Activated naive CD8-positive, alpha-beta T cell treated with anti-CD3 and anti-CD28 coated beads for 36 hours (primary cell): ENCODE results near the gene PARP8. TPM values are rescaled to one million over a fixed set of nuclear protein-coding genes. Genes with fewer than 3 reads are reported as not detected.

Experiments used
- DNase-seq: peaks from one replicate; pipeline ENCODE4 v3.0.0; 2021
- H3K27ac Mint-ChIP-seq: one replicate; pipeline ENCODE4 v1.8.0; 2022; ENCODE audit warnings: mild to moderate bottlenecking, moderate library complexity, mixed read lengths
- H3K27me3 Mint-ChIP-seq: one replicate; pipeline ENCODE4 v1.8.0; 2022; ENCODE audit warnings: mild to moderate bottlenecking, mixed read lengths
- H3K36me3 Mint-ChIP-seq: one replicate; pipeline ENCODE4 v1.8.0; 2021; ENCODE audit warnings: mild to moderate bottlenecking, mixed read lengths
- H3K4me1 Mint-ChIP-seq: one replicate; pipeline ENCODE4 v1.8.0; 2021; ENCODE audit warnings: mixed read lengths
- H3K4me3 Mint-ChIP-seq: one replicate; pipeline ENCODE4 v1.8.0; 2022; ENCODE audit warnings: mild to moderate bottlenecking, moderate library complexity, mixed read lengths
- H3K9me3 Mint-ChIP-seq: one replicate; pipeline ENCODE4 v1.8.0; 2022; ENCODE audit warnings: mixed read lengths
- total RNA-seq, 2 experiments: library from RNA; stranded (reverse); gene quantifications; one replicate each; pipeline ENCODE4 v1.2.3, GENCODE V29; 2021

PARP8 gene
- total RNA-seq, 2 experiments from 2014 or later: 41.0 to 43.6 TPM

DNA sequence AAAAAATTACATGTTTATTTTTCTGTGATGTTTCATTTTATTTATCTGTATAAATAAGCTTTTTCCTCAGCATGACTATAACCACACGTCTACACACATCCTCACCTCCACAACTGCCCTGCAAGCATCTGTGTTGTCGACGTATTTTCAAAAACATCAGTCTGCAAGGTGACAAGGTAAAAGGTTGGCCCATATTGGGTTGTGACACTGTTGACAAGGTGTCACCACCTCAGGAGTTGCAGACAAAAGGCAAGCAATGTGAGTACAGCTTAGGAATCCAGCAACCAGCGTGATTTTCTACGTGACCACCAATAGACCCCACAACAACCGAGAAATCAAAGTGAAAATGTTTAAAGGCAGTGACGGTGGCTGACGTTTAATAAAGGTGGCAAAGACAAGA lies 187.6 kb downstream of the PARP8 start:
- H3K27ac Mint-ChIP-seq: no peak overlapping the region
- peaks cover 6% of the 10 kb centered on the region for H3K27me3 Mint-ChIP-seq
- peaks cover 4% of the 10 kb centered on the region for H3K4me1 Mint-ChIP-seq
- no peak overlapping the region for H3K4me3 Mint-ChIP-seq
- H3K36me3 Mint-ChIP-seq: no peaks in the 10 kb centered on the region
- H3K9me3 Mint-ChIP-seq: no peaks in the 10 kb centered on the region
- no peak for DNase-seq

DNA sequence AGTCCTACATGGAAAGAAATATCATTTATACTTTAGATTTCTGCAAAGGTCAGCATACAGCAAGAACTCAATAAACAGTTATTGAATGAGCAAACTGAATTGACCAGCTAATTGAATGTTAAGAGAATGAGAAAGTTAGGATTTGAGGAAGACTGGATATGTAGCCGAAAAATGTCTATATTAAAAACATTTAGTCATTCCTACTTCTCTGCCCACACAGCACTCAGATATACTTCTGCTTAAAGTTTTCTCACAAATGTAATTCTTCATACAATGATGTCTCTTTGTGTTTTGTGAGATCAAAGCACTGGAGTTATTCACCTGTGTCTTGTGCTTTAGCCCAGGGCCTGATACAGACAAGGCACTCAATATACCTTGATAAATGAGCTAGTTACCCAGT lies 188.6 kb downstream of the PARP8 start:
- no peaks in the 10 kb centered on the region for H3K36me3 Mint-ChIP-seq
- no peak for DNase-seq
- H3K27ac Mint-ChIP-seq: no peak overlapping the region

DNA sequence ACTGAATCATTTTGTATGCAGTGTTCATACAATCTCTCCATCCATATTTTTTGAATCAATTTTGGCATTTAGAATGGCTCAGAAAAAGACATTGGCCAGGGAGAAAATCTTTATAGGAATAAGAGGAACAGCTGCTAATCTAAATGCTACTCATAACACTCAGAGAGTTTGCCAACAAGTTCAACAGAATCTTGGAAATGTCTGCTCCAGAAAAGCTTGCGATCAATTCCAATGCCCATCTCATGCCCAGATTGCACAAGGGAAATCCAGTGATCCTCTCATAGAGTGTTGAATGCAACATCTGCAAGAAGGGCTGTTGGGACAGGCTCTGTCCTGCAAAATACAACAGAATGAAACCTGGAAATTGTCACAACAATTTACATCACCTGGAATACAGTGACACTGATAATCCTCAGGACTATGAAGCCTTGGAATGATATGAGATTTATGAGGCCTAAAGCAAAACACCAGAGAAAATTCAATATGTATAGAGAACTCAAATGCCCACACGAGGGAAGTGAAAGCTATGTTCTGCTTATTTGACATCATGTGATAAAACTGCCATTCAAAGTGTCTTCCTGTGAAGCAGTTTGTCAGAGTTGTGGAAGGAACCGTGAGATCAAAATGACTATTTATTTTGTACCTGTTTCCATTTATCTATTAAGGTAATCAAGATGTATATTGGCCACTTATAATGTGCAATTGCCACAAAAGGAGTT lies 190.1 kb downstream of the PARP8 start:
- Mint-ChIP-seq H3K4me1 (peaks cover 4% of the 10 kb centered on the region), H3K9me3 (peaks cover 2% of the 10 kb centered on the region), H3K27me3 (peaks cover 9% of the 10 kb centered on the region), H3K4me3 (no peak overlapping the region), H3K27ac (no peak overlapping the region), H3K36me3 (no peaks in the 10 kb centered on the region)
- DNase-seq: no peak

More for the DNA sequence above, 188.6 kb downstream of the PARP8 start:
- Mint-ChIP-seq H3K4me1 (peaks cover 4% of the 10 kb centered on the region), H3K9me3 (peaks cover under 1% of the 10 kb centered on the region), H3K27me3 (peaks cover 9% of the 10 kb centered on the region), H3K4me3 (no peak overlapping the region)

DNA sequence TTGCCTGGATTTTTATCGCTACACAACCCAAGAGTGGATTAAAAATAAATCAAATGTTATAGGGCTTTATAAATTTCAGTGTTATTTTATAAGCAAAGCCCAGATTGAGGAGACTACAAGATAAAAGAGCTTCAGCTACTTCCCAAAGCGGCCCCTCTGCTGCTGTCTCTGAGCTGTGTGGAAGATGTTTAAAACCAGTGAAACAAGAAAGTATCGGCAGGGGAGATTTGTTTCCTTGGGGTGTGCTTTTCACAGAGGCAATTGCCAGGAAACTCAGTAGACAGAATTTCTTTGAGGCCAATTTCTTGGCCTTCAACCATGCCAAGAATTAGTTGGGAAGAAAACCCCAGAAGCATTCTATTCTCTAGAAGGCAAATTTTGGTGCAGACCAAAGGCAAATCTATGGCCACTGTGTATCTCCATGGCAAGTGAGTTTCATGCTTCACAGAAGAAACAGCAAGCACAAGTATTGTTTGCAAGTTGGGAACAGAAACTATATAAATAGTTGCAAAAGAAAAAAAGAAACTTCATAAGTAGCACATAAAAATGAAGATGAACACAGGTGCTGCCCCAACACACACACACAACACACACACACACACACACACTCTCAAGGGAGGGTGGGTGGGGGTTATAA lies 197.2 kb downstream of the PARP8 start:
- no peak overlapping the region for H3K4me3 Mint-ChIP-seq
- no peak overlapping the region for H3K27ac Mint-ChIP-seq
- no peaks in the 10 kb centered on the region for H3K4me1 Mint-ChIP-seq
- H3K9me3 Mint-ChIP-seq: peaks cover 2% of the 10 kb centered on the region
- H3K36me3 Mint-ChIP-seq: no peaks in the 10 kb centered on the region
- peaks cover 23% of the 10 kb centered on the region for H3K27me3 Mint-ChIP-seq
- DNase-seq: no peak

DNA sequence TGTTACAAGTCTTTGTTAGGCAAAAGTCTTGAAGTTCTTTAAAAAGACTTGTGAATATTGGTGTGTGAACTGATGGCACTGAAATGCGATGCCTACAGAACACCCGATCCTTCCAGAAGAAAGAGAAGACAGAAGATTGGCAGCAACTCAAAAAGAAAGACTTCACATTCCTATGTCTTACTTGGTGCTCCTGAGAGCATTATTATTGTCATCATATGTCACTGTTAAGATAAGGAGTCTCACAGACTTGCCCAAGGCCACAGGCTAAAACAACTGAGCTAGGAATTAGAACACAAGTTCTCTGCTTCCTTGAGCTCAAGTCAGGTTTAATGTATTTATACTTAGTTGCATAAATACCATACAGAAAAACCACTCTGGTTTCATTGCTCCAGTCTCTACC lies 198.0 kb downstream of the PARP8 start:
- H3K27me3 Mint-ChIP-seq: peaks cover 22% of the 10 kb centered on the region
- H3K4me3 Mint-ChIP-seq: no peak overlapping the region
- no peak for DNase-seq
- peaks cover 2% of the 10 kb centered on the region for H3K9me3 Mint-ChIP-seq
- H3K4me1 Mint-ChIP-seq: no peaks in the 10 kb centered on the region
- H3K27ac Mint-ChIP-seq: no peak overlapping the region
- H3K36me3 Mint-ChIP-seq: no peaks in the 10 kb centered on the region

DNA sequence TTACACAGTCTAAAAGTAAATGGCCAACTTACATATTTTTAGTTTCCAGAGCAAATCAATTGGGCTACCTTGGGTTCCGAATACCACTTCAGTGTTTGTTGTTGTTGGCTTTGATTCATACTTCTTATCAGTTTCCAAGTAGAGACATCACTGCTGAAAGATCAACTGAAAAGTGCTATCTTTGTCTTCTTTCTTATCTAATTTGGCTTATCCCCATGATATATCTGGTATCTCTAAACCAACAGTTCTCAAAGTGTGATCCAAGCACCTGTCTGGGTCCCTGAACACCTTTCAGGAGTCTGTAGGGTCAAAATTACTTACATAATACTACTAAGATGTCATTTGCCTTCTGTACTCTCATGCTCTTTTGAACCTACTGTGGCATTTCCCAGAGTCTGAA lies 200.0 kb downstream of the PARP8 start:
- Mint-ChIP-seq H3K27me3 (peaks cover 22% of the 10 kb centered on the region), H3K4me1 (no peaks in the 10 kb centered on the region), H3K27ac (no peak overlapping the region), H3K4me3 (no peak overlapping the region), H3K9me3 (no peaks in the 10 kb centered on the region), H3K36me3 (no peaks in the 10 kb centered on the region)
- DNase-seq: no peak

DNA sequence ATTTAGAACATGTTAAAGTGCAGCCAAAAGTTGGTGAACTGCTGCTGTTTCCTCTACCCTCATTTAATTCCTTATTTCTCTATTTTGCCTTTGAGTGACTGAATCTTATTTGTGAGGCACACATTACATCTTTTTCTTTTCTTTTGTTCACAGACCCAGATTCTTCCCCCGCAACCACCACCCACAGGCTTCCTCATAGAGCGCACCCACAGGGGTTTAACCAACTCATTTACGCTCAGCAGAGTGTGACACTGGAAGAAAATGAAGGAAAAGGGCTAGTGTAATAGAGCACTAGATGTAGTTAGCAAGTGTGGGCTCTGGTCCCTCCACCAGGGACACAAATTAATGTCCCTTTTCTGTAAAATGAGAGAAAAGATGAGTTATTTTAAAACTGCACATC lies 200.7 kb downstream of the PARP8 start:
- peaks cover 19% of the 10 kb centered on the region for H3K27me3 Mint-ChIP-seq
- no peak for DNase-seq
- no peaks in the 10 kb centered on the region for H3K4me1 Mint-ChIP-seq
- H3K9me3 Mint-ChIP-seq: no peaks in the 10 kb centered on the region
- H3K4me3 Mint-ChIP-seq: no peak overlapping the region
- H3K36me3 Mint-ChIP-seq: no peaks in the 10 kb centered on the region
- H3K27ac Mint-ChIP-seq: no peak overlapping the region

DNA sequence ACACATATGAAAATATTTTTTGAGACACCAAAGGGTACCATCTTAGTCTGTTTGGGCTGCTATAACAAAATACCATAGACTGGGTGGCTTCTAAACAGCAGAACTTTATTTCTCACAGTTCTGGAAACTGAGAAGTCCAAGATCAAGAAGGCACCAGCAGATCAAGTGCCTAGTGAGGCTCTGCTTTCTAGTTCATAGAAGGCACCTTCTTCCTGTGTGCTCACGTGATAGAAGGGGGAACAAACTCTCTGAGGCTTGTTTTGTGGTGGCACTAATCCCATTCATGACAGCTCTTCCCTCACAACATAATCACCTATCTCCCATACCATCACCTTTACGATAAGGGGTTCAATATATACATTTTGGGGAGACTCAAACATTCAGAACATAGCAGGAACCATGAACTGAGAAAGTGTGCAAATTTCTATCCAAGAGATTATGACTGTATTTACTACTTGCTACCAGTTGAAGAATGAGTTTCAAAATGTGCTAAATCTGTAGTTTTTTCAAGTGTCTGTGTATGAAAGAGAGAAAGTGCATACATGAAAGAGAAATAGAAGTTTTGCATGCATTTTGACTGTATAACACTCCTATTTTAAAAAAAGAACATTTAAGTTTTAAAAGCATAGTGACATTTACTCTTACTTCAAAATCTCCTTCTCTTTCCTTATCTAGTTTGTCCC lies 207.3 kb downstream of the PARP8 start:
- no peak for DNase-seq
- no peaks in the 10 kb centered on the region for H3K36me3 Mint-ChIP-seq
- H3K27ac Mint-ChIP-seq: no peak overlapping the region
- H3K27me3 Mint-ChIP-seq: peaks cover 6% of the 10 kb centered on the region
- no peak overlapping the region for H3K4me3 Mint-ChIP-seq
- H3K4me1 Mint-ChIP-seq: peaks cover 10% of the 10 kb centered on the region
- H3K9me3 Mint-ChIP-seq: peaks cover 2% of the 10 kb centered on the region

DNA sequence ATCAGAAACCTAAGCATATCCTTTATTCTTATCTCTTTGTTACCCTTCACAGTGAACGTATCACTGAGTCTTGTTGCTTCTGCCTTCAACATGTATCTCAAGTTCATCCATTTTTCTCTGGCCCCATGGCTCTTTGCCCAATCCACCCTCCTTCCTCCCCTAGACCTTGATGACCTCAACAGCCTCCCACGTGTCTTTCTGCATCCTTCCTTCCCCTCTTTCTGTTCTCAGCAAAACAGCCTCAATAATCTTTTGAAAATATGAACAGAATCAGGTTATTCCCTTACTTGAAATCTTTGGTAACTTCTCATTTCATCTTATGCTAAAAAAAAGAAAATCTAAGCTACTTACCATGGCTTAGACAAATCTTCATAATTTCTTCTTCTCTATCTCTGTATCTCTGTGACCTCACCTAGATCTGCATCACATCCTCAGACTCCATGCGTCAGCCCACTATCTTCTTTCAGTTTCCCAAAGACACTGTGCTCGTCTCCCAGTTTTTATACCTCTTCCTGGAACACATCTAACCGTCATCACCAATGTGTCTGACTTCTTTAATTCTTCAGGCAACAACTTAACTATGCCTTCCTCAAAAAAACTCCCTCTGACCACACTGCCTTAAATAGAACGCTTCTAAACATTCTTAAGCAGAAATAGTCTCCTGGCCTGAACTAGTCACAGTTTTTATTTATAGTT lies 208.0 kb downstream of the PARP8 start:
- no peak for DNase-seq
- Mint-ChIP-seq H3K4me3 (no peak overlapping the region), H3K9me3 (peaks cover 2% of the 10 kb centered on the region), H3K27me3 (peaks cover 3% of the 10 kb centered on the region), H3K27ac (no peak overlapping the region), H3K4me1 (peaks cover 10% of the 10 kb centered on the region), H3K36me3 (no peaks in the 10 kb centered on the region)

DNA sequence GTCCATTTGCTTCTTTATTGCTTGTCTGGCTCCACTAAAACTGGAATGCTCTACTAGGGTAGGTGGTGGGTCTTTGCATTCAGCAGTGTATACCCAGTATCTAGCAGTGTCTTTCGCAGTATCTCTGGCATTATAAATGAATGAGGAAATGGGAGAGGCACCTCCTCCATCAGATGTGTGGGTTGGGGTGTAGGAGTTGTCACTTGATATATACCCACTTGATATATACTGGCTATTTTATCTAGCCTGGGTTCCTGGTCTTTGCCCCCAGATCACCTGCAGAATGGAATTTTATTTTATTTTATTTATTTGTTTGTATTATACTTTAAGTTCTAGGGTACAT lies 208.5 kb downstream of the PARP8 start:
- Mint-ChIP-seq H3K36me3 (no peaks in the 10 kb centered on the region), H3K27me3 (peaks cover 3% of the 10 kb centered on the region), H3K4me3 (no peak overlapping the region), H3K27ac (no peak overlapping the region), H3K4me1 (peaks cover 10% of the 10 kb centered on the region), H3K9me3 (peaks cover 2% of the 10 kb centered on the region)
- no peak for DNase-seq

DNA sequence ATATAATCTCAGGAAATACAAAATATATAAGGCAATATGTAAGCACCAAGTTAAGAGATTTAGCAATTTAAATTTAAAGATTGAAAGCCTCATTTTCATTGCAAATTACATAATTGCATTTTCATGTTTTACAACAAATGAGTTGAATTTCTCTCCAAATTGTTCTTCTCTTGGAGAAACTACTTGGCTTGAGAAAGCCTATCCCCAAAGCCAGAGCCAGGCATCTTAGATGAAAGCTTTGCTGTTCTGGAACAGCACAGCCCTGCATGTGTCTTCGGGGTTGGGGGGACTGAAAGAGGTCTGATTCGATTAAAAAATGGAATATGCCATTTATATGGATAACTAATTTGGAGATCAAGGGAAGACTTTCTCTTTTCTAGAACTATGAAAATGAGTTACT lies 212.0 kb downstream of the PARP8 start:
- H3K27me3 Mint-ChIP-seq: peaks cover 3% of the 10 kb centered on the region
- no peak for DNase-seq
- peaks cover 10% of the 10 kb centered on the region for H3K4me1 Mint-ChIP-seq
- H3K36me3 Mint-ChIP-seq: no peaks in the 10 kb centered on the region
- H3K4me3 Mint-ChIP-seq: no peak overlapping the region
- peaks cover 2% of the 10 kb centered on the region for H3K9me3 Mint-ChIP-seq
- no peak overlapping the region for H3K27ac Mint-ChIP-seq

DNA sequence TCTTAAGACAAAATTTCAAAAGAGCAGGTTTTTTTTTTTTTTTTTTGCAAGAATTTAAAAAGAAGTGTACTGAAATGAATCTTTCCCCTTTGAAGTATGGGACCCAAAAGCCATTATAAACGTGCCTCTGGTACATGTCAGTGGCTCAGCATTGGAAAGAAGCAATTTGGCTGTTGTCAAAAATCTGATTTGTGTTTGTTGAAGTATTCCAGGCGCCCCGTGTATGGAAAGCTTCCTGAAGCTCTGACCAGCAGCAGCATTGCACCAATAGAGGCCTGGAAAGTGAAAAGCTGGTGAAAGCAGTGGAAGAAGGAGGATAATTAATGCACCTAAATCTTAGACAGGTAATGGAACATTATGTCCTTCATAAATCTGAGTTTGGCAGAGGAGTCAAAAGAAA lies 215.0 kb downstream of the PARP8 start:
- peaks cover 9% of the 10 kb centered on the region for H3K27me3 Mint-ChIP-seq
- H3K27ac Mint-ChIP-seq: no peak overlapping the region
- no peak for DNase-seq
- H3K4me3 Mint-ChIP-seq: no peak overlapping the region
- H3K9me3 Mint-ChIP-seq: no peaks in the 10 kb centered on the region
- H3K4me1 Mint-ChIP-seq: no peaks in the 10 kb centered on the region
- no peaks in the 10 kb centered on the region for H3K36me3 Mint-ChIP-seq

DNA sequence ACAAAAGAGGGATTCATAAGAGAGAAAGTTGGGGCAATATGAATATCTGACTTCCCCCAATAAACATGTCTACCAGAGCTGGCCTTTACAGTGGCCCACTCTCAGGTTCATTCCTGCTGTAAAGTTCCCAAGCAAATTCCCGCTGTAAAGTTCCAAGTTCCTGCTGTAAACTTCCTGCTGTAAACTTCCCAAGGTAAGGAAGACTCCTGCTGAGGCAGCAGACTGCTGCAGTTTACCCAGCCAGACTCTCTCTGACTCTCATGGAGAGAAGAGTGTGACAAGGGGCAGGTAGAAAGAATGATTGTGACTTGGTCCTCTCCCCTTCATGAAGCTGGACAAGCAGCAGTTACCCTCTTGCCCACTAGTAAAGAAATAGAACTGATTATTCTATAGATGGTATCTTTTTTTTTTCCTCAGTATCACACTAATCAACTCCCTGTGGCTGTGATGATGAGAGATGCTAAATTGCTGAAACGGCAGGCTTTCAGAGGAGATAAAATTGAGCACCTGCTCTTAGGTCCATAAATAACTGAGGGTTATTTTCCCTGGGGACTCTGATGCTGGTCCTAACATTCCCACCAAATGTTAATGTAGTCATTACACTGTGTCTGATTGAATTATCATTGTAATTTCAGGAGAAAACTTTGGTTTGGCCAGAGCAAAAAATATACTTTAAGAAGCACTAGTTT lies 220.4 kb downstream of the PARP8 start:
- Mint-ChIP-seq H3K9me3 (no peaks in the 10 kb centered on the region), H3K27ac (no peak overlapping the region), H3K27me3 (peaks cover 9% of the 10 kb centered on the region), H3K4me1 (no peaks in the 10 kb centered on the region), H3K36me3 (no peaks in the 10 kb centered on the region), H3K4me3 (no peak overlapping the region)
- DNase-seq: no peak

DNA sequence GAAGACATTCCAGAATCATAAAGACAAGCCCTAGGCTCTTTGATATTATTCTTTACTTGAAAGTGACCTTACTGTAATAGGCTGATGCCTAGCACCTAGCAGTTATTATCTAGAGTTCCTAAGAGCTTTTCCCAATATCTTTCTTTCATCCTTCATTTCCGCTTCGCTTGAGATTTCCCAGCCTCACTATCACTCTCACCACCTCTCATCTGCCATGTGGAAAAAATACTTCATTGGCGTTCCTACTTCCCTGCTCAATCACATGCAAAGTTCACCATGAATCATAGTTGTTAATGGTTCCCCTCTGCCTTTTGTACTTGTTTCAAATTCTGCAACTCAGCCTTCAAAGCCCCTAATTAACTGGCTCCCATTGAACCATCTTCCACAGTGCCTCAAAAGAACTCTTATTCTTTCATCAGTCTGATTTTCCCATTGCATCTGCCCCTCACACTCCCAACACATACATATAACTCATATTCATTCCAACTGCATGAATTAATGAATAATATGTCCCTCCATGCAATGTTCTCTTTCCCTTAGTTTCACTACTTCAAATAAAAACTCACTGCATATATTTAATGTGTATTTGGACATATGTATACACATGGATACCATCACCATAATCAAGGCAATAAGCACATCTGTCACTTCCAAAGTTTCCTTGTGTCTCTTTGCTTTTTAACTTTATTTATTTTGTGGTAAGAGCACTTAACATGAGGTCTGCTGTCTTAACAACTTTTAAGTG lies 221.6 kb downstream of the PARP8 start:
- peaks cover 9% of the 10 kb centered on the region for H3K27me3 Mint-ChIP-seq
- no peaks in the 10 kb centered on the region for H3K9me3 Mint-ChIP-seq
- H3K27ac Mint-ChIP-seq: no peak overlapping the region
- H3K4me3 Mint-ChIP-seq: no peak overlapping the region
- no peaks in the 10 kb centered on the region for H3K36me3 Mint-ChIP-seq
- DNase-seq: no peak
- no peaks in the 10 kb centered on the region for H3K4me1 Mint-ChIP-seq
